GM19452 (cell line): ENCODE results near the gene PRR35.

Experiments
- ATAC-seq: cut with Tn5 transposase; IDR thresholded peaks from one replicate; pipeline ENCODE4 v1.9.1; 2021; ENCODE audit not compliant: unreplicated experiment

PRR35 gene

GRCh38 chr16:546909-547770, 13.1 kb upstream of the PRR35 start:
- ATAC-seq = no peak

GRCh38 chr16:548586-548985, 11.6 kb upstream of the PRR35 start:
- no peak for ATAC-seq

- no peak for ATAC-seq
Measured at GRCh38 chr16:549544-550263, 10.5 kb upstream of the PRR35 start.

- no peak for ATAC-seq
Measured at GRCh38 chr16:551210-551609, 9.0 kb upstream of the PRR35 start.

GRCh38 chr16:552171-552570, 8.0 kb upstream of the PRR35 start:
- no peak for ATAC-seq

- no peak for ATAC-seq
Measured at GRCh38 chr16:553601-554296, 6.4 kb upstream of the PRR35 start.

- no peak for ATAC-seq
Measured at GRCh38 chr16:554297-554621, 5.9 kb upstream of the PRR35 start.

GRCh38 chr16:554640-555365, 5.4 kb upstream of the PRR35 start:
- no peak for ATAC-seq

- no peak for ATAC-seq
Measured at GRCh38 chr16:555528-556473, 4.4 kb upstream of the PRR35 start.

- no peak for ATAC-seq
Measured at GRCh38 chr16:556474-557173, 3.6 kb upstream of the PRR35 start.

GRCh38 chr16:557463-558297, 2.5 kb upstream of the PRR35 start:
- no peak for ATAC-seq

- no peak for ATAC-seq
Measured at GRCh38 chr16:558298-559020, 1.7 kb upstream of the PRR35 start.

GRCh38 chr16:559021-559380, 1.2 kb upstream of the PRR35 start:
- ATAC-seq = no peak

GRCh38 chr16:559411-560203, 587 bp upstream of the PRR35 start:
- no peak for ATAC-seq

GRCh38 chr16:560701-561412, 663 bp downstream of the PRR35 start:
- no peak for ATAC-seq

GRCh38 chr16:561413-561794, 1.2 kb downstream of the PRR35 start:
- ATAC-seq = no peak
